T-helper 1 cell treated with Interleukin-12 subunit alpha and Interleukin-12 subunit beta and Interleukin-4 antibody, amounts not matched to agents 30 ng/mL and 1 ng/mL, for 36 hours (primary cell): ENCODE data around the gene IQCH. TPM values are rescaled to one million over a fixed set of nuclear protein-coding genes. Genes with fewer than 3 reads are reported as not detected.

ENCODE experiments used
- intact Hi-C: fragments of 100-400 bp; cut with micrococcal nuclease; formaldehyde crosslinking; loops from one replicate; pipeline ENCODE4 v1.15.1; 2024
- total RNA-seq: library from RNA; stranded (reverse); gene quantifications from 2 replicates; pipeline ENCODE4 v1.2.3, GENCODE V29; 2022

Gene IQCH
- total RNA-seq, result 0.47 and 1.3 TPM in 2 replicates

DNA sequence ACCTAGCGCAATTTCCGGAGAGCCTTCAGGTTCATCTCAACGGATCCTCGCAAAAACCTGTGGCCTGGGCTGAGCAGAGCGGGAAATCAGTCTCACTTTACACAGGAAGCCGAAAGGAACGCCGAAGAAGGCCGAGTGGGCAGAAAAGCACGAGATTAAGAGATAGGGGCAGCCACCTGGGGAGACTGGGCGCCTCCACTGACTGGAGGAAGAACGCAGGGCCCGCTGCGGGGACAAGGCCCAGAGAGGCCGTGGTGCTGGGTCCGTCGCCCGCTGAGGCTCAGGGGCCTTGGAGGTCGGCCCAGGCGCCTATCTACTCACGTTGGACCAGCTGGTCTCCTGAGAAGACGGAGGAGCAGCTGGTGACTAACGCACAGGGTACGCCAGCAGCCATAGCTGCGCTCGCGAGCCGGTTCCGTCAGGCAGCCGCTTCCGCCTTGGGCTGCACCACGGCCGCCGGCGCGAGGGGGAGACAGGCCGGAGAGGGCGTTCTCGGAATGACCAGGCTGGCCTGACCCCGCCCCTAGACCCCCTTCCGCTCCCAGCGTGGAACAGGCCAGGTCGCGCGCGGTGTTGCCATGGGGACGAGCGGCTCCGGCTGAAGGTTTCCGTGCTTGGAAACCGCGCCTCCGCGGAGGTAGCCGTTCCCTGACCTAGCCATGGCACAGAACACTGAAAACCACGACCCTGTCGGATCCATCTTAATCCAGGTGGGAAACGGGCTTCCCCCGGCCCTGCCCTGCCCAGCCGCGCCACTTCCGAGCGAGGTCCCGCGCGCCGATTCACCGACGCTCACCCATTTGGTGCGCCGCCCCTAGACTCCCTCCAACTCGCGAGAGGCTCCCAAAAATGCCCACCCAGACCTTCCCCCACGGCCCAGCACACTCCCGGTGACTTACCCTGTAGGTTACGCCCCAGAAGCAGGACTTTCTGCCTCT, at the start of gene IQCH, which contains the start of gene AAGAB:
Gene IQCH, plus strand, starts transcription at position 549 of the 938 bp plus-strand sequence. Its CDS starts 111 bp downstream, at position 660.
Gene AAGAB, minus strand, starts transcription at position 424 of the 938 bp plus-strand sequence. Its CDS starts 30 bp downstream, at position 394.
- intact Hi-C loops, result loop anchor here (1.0 to 10.0 kb wide), 7 partner anchors 13 to 800 kb away; partner anchors contain the start of genes PIAS1, RNU6-1, SMAD3 and ZWILCH

DNA sequence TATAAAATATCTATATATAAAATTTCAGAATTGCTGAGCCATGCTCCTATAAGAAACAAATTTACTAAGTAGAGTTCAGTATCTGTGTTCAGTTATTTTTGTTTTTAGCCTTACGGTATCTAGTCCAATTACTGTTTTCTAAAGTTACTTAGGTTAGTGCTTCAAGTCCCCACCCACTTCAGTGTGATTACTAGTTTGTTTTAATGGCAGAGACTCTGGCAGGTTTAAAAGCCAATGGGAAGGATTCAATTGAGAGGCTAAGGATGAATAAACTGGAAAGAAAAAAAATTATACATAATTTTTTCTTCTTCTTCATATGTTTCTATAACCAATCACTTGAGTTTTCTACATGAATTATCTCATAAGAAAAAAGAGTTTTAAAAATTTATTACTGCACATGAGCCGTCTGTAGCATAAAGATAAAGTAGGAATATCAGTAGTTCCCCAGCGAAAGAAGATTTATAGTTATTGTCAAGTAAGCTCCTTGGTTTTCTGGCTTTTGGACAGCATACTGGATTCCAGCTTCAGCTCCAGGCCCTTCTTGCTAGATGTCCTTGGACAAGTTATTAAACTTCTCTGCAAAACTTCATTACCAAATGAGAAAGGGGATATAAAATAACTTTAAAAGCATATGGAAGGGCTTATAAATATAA, 46.9 kb upstream of the IQCH start:
- intact Hi-C loops, result no loop called here

- intact Hi-C loops, result no loop called here
Measured at GRCh38 chr15:67208396-67208795, 46.2 kb upstream of the IQCH start.

GRCh38 chr15:67210555-67211168, 43.9 kb upstream of the IQCH start:
- intact Hi-C loops, result no loop called here

GRCh38 chr15:67212684-67213367, 41.8 kb upstream of the IQCH start:
- intact Hi-C loops, result no loop called here

DNA sequence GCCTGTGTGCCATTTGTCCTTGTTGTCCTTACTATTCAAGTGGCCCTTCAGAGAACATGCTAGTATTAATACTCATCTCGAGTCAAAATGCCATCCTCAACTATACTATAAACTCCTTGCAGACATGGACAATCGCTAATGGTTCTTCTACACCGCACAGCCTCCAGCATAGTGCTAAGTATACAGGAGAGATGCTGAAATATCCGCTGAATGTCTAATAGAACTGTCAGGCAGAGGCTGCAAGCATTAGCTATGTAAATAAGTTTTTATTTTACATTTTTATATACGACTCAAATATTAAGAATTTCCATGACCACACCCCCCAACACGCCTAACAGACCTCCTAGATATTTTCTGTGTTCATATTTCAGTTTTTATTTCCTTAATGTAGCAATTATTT, 39.5 kb upstream of the IQCH start:
- intact Hi-C loops, result no loop called here

DNA sequence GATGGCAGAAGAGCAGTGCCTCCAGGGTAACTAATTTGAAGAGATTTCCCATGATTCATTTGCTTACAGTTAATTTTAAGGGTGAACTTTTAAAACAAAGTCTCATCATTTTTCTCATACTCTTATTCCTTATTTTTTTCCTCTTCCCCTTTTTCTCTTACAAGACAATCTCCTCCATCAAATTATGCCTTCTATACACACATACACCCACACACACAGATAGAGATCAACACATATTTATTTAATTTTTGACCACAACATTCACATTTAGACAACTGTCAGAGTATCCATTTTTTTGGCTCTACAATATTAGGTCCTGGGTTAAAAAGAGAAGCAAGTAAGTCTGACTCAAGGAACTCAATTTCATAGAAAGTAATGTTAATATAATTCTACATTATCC, 37.7 kb upstream of the IQCH start:
- intact Hi-C loops, result no loop called here

DNA sequence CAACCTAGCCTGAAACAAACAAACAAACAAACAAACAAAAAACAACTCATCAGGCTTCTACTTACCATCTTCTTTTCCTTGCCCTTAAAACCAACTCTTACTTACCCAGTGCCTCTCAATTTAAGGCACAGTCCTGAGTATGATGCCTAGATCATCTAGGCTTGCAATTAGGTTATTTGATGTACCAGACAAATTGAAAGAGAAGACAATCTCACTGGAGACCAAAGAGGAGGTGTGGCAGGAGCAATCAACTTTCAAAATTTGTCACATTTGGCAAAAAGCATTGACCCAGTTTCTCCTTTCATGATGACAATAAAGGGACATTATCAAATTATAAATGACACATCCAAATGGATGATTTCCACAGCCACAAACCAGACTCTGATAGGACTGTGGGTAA, 36.2 kb upstream of the IQCH start:
- intact Hi-C loops, result no loop called here

GRCh38 chr15:67219288-67219687, 35.3 kb upstream of the IQCH start:
- intact Hi-C loops, result no loop called here

- intact Hi-C loops, result no loop called here
Measured at GRCh38 chr15:67224889-67225288, 29.7 kb upstream of the IQCH start.

DNA sequence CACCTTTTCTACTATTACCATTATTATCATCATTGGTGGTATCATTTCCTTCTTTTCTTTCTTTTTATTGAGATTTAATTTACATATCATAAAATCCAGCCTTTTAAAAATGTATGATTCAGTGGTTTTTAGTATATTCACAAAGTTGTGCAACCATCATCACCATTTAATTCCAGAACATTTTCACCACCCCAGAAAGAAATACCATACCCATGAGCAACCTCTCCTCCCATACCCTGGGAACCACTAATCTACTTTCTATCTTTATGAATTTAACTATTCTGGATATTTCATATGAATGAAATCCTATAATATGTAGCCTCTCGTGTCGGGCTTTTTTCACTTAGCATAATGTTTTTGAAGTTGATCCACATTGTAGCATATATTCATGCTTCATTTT, 29.2 kb upstream of the IQCH start:
- intact Hi-C loops, result no loop called here

- intact Hi-C loops, result no loop called here
Measured at GRCh38 chr15:67227431-67227830, 27.2 kb upstream of the IQCH start.

GRCh38 chr15:67227846-67228245, 26.7 kb upstream of the IQCH start:
- intact Hi-C loops, result no loop called here

DNA sequence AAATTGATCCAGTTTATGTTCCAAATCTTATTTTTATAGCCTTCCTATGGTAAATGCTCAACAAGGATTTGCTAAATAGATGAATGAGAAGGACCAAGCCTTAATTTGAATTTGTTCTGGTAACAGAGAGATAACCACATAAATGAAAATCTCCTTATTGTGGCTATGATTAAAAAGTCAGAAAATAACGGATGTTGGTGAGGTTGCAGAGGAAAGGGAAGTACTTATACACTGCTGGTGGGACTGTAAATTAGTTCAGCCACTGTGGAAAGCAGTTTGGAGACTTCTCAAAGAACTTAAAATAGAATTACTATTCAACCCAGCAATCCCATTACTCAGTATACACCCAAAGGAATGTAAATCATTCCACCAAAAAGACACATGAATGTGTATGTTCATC, 26.3 kb upstream of the IQCH start:
- intact Hi-C loops, result no loop called here

- intact Hi-C loops, result no loop called here
Measured at GRCh38 chr15:67230504-67230903, 24.1 kb upstream of the IQCH start.

- intact Hi-C loops, result no loop called here
Measured at GRCh38 chr15:67232591-67232990, 22.0 kb upstream of the IQCH start.

- intact Hi-C loops, result loop anchor here (1.0 to 5.0 kb wide), 8 partner anchors 14 to 294 kb away; partner anchors contain the start of genes AAGAB, C15orf61 and IQCH
Measured at GRCh38 chr15:67240235-67241131, 14.1 kb upstream of the IQCH start.

DNA sequence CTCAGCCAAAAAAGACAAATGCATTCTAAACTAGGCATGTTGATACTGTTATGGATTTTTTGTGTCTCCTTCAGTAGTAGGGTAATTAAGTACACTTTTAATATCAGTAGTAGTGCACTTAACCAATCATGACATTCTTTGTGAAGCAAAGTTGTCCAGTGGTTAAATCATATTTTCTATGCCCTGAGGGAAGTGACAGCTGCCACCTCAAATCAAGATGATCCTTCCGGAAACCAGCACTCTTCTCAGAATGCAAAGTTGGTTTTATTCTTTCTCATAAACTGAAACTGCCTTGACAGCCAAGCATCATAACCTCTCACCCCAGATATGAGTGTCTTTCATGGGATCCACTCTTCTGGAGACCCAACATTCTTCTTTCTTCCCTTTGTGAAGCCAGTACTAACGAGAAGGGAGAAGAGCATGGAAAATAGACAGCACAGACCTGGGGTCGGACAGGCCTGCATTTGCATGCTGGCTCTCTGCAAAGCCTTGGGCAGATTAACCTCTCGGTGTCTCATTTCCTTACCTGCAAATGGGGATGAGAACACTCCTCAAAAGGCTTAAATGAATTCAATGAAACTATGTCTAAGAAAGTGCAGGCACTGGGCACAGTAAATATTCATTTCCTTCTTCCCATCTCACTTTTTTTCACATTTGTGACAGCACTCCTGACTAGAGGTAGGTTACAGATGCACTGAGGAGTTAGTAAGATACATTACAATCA, 13.3 kb upstream of the IQCH start:
- intact Hi-C loops, result loop anchor here (1.0 to 5.0 kb wide), 5 partner anchors 13 to 280 kb away; partner anchors contain the start of genes AAGAB, C15orf61 and IQCH

- intact Hi-C loops, result loop anchor here (5.0 kb wide), 1 partner anchor 110 kb away; no protein-coding TSS in a partner anchor
Measured at GRCh38 chr15:67242708-67243111, 11.9 kb upstream of the IQCH start.
